HG03045 (cell line): Measurements from ENCODE around the gene TNFAIP6.
"Not testable (repeated sequence)": the region's sequence is repeated elsewhere in the genome, so short reads cannot be mapped to it uniquely, and the experiment has no call there.

ENCODE experiments used
- ATAC-seq: cut with Tn5 transposase; IDR thresholded peaks from one replicate; pipeline ENCODE4 v1.9.1; 2021; ENCODE audit warnings: mild to moderate bottlenecking, moderate library complexity; ENCODE audit not compliant: unreplicated experiment

TNFAIP6 gene

GRCh38 chr2:151357359-151357758, at the start of gene TNFAIP6:
TNFAIP6 (plus strand) TSS chr2:151357592; CDS start chr2:151357667, 75 bp downstream.
- no peak for ATAC-seq

GRCh38 chr2:151310313-151310712, 47.1 kb upstream of the TNFAIP6 start:
- ATAC-seq: not testable (repeated sequence)

- not testable (repeated sequence) for ATAC-seq
These were observed 45.0 kb upstream of the TNFAIP6 start for GRCh38 chr2:151312440-151312839.

- ATAC-seq: no peak
These were observed 42.0 kb upstream of the TNFAIP6 start for GRCh38 chr2:151315381-151315903.

GRCh38 chr2:151325581-151326095, 31.8 kb upstream of the TNFAIP6 start:
- ATAC-seq: no peak

- ATAC-seq: no peak
These were observed 30.8 kb upstream of the TNFAIP6 start for GRCh38 chr2:151326554-151326953.

- ATAC-seq: no peak
These were observed 27.4 kb upstream of the TNFAIP6 start for GRCh38 chr2:151329998-151330397.

- ATAC-seq: no peak
These were observed 24.3 kb upstream of the TNFAIP6 start for GRCh38 chr2:151333083-151333482.

GRCh38 chr2:151334082-151334815, 23.1 kb upstream of the TNFAIP6 start:
- no peak for ATAC-seq

GRCh38 chr2:151336863-151337371, 20.5 kb upstream of the TNFAIP6 start:
- ATAC-seq: no peak

GRCh38 chr2:151337643-151338042, 19.7 kb upstream of the TNFAIP6 start:
- no peak for ATAC-seq

- no peak for ATAC-seq
These were observed 19.3 kb upstream of the TNFAIP6 start for GRCh38 chr2:151338115-151338514.

GRCh38 chr2:151343073-151343472, 14.3 kb upstream of the TNFAIP6 start:
- ATAC-seq: no peak

- not testable (repeated sequence) for ATAC-seq
These were observed 13.2 kb upstream of the TNFAIP6 start for GRCh38 chr2:151344191-151344590.

- no peak for ATAC-seq
These were observed 12.5 kb upstream of the TNFAIP6 start for GRCh38 chr2:151344906-151345305.

GRCh38 chr2:151347294-151347693, 10.1 kb upstream of the TNFAIP6 start:
- no peak for ATAC-seq

GRCh38 chr2:151347906-151348305, 9.5 kb upstream of the TNFAIP6 start:
- no peak for ATAC-seq

- ATAC-seq: no peak
These were observed 6.7 kb upstream of the TNFAIP6 start for GRCh38 chr2:151350579-151351195.

- no peak for ATAC-seq
These were observed 3.4 kb upstream of the TNFAIP6 start for GRCh38 chr2:151353995-151354394.

GRCh38 chr2:151354807-151355206, 2.6 kb upstream of the TNFAIP6 start:
- no peak for ATAC-seq

GRCh38 chr2:151358166-151358970, 976 bp downstream of the TNFAIP6 start:
- no peak for ATAC-seq
